PFSK-1 (cell line): ENCODE data around the gene DOCK9.

Experiments used
- FOXP2 ChIP-seq: optimal IDR thresholded peaks from 2 replicates; pipeline ENCODE3; 2011; ENCODE audit warnings: borderline replicate concordance, control low read depth, inconsistent platforms; ENCODE audit not compliant: insufficient read depth; ENCODE audit errors: extremely low read length, extremely low read depth
- POLR2AphosphoS5 ChIP-seq: IDR thresholded peaks from 2 replicates; pipeline ENCODE4 v1.6.1; 2012; ENCODE audit warnings: low read depth, mild to moderate bottlenecking, control low read depth, low read length, moderate library complexity
- SIN3A ChIP-seq: IDR thresholded peaks from 2 replicates; pipeline ENCODE4 v1.6.1; 2012; ENCODE audit warnings: mild to moderate bottlenecking, low read length, moderate library complexity, borderline replicate concordance; ENCODE audit not compliant: insufficient read depth
- TAF1 ChIP-seq: IDR thresholded peaks from 2 replicates; pipeline ENCODE4 v1.6.1; 2012; ENCODE audit warnings: low read length, control low read depth, borderline replicate concordance; ENCODE audit not compliant: insufficient read depth
- TF ChIP-seq, protein P1 (sequence below), 2 experiments: IDR thresholded peaks; 2 replicates each; pipeline versions ENCODE4 v1.6.1 to v1.8.0; 2011 to 2012; ENCODE audit warnings: low read depth in 2 of 2, low read length in 2 of 2, control low read depth in 1 of 2, inconsistent platforms in 1 of 2, mild to moderate bottlenecking in 1 of 2, moderate library complexity in 1 of 2; ENCODE audit not compliant: insufficient read depth in 1 of 2

The DOCK9 gene

DNA sequence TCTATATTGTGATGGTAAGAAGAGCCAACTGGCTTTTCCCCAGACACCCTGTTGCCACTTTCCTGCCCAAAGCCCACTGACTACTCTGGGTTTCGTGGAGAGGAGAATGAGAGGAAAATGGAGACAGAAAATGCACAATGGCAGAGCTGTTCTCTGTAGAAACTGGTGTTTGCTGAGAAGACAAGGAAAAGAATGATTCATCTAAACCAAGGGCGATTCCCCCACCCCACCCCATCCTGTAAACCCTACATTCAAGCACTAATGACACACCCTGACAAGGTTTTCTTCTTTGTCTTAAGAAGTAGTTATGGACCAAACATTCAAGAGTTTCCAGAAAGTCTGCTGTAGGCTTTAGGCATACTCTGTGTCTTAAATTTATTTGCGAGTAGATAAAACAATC, 68.8 kb downstream of the DOCK9 start:
- TF ChIP-seq TAF1 (no peak), FOXP2 (no peak), SIN3A (no peak), POLR2AphosphoS5 (no peak)
- TF ChIP-seq, protein P1, sequence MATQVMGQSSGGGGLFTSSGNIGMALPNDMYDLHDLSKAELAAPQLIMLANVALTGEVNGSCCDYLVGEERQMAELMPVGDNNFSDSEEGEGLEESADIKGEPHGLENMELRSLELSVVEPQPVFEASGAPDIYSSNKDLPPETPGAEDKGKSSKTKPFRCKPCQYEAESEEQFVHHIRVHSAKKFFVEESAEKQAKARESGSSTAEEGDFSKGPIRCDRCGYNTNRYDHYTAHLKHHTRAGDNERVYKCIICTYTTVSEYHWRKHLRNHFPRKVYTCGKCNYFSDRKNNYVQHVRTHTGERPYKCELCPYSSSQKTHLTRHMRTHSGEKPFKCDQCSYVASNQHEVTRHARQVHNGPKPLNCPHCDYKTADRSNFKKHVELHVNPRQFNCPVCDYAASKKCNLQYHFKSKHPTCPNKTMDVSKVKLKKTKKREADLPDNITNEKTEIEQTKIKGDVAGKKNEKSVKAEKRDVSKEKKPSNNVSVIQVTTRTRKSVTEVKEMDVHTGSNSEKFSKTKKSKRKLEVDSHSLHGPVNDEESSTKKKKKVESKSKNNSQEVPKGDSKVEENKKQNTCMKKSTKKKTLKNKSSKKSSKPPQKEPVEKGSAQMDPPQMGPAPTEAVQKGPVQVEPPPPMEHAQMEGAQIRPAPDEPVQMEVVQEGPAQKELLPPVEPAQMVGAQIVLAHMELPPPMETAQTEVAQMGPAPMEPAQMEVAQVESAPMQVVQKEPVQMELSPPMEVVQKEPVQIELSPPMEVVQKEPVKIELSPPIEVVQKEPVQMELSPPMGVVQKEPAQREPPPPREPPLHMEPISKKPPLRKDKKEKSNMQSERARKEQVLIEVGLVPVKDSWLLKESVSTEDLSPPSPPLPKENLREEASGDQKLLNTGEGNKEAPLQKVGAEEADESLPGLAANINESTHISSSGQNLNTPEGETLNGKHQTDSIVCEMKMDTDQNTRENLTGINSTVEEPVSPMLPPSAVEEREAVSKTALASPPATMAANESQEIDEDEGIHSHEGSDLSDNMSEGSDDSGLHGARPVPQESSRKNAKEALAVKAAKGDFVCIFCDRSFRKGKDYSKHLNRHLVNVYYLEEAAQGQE (IDR thresholded peaks at IDR 0.05; ENCODE audit: insufficient read depth in 1 of 2, low read depth in 2 of 2, low read length in 2 of 2) = no peak

GRCh38 chr13:98906746-98907502, 70.9 kb downstream of the DOCK9 start:
- no peak for TF ChIP-seq SIN3A
- TF ChIP-seq TAF1 = no peak
- TF ChIP-seq POLR2AphosphoS5 = no peak
- TF ChIP-seq FOXP2 = no peak
- TF ChIP-seq, protein P1 (IDR thresholded peaks at IDR 0.05; ENCODE audit: insufficient read depth in 1 of 2, low read depth in 2 of 2, low read length in 2 of 2) = no peak

DNA sequence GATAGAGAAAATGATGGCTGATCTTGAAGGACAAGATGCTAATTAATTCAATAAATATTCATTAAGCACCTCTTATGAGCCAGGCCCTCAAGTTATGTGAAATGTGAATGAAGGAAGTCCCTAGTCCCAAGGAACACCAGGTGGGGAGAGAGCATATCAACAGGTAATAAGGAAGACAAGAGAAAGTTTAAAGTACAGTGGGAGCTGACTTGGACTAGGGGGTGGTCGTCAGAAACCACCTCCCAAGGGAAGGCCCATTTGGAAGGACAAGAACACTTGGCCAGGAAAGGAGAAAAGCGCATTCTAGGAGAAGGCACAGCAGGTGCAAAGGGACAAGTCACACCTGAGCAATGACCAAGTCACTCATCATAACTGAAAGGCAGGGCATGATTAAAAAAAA, 72.7 kb downstream of the DOCK9 start:
- TF ChIP-seq SIN3A = no peak

DNA sequence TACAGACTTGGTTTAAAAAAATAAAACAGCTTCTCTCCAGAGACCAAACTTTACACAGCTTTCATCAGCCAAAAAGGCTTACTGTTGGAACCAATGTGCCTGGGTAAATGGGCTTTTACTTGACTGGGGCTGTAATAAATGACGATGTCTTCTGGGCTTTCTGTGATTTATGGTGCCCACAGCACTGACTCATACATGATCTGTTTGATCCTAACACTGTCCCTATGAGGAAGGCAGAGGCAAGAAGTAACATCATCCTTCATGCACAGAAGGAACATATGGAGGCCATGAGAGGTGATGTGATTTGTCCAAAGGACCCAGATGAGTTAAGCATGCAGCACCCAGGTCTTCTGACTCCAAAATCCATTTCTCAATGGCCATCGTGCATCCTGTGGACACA, 77.4 kb downstream of the DOCK9 start:
- TF ChIP-seq SIN3A (no peak), FOXP2 (no peak), POLR2AphosphoS5 (no peak), TAF1 (no peak)
- TF ChIP-seq, protein P1 (IDR thresholded peaks at IDR 0.05; ENCODE audit: insufficient read depth in 1 of 2, low read depth in 2 of 2, low read length in 2 of 2) = no peak

- TF ChIP-seq TAF1 (no peak), SIN3A (no peak), POLR2AphosphoS5 (no peak), FOXP2 (no peak)
- TF ChIP-seq, protein P1 (IDR thresholded peaks at IDR 0.05; ENCODE audit: insufficient read depth in 1 of 2, low read depth in 2 of 2, low read length in 2 of 2) = no peak
These were observed 80.2 kb downstream of the DOCK9 start for GRCh38 chr13:98897706-98898105.
